GM23338 (cell line): Measurements from ENCODE around the gene SRSF1.

Experiments
- CREB1 ChIP-seq: fragments of 250-450 bp; sonication (Bioruptor Pico); IDR thresholded peaks from 2 replicates; pipeline ENCODE4 v1.5.0; 2020; ENCODE audit warnings: low read depth, mild to moderate bottlenecking, moderate library complexity
- CTCF ChIP-seq, 2 experiments: fragments of 200-600 bp in 1 of 2; sonication (generic) in 1 of 2; conservative IDR thresholded peaks; 2 replicates each; pipeline versions ENCODE4 v1.5.1 to v1.6.1; 2016 to 2017; ENCODE audit warnings: antibody characterized with exemption in 2 of 2, low read depth in 2 of 2, mild to moderate bottlenecking in 2 of 2, moderate library complexity in 1 of 2
- ETS1 ChIP-seq: IDR thresholded peaks from 2 replicates; pipeline ENCODE4 v1.6.1; 2016; ENCODE audit warnings: antibody characterized with exemption
- EZH2 ChIP-seq: fragments of 200-600 bp; sonication (generic); IDR thresholded peaks from one replicate; pipeline ENCODE4 v1.8.0; 2017; ENCODE audit warnings: antibody characterized with exemption, mild to moderate bottlenecking, low read depth; ENCODE audit not compliant: unreplicated experiment
- EZH2phosphoT487 ChIP-seq: fragments of 200-600 bp; sonication (generic); IDR thresholded peaks from one replicate; pipeline ENCODE4 v1.8.1; 2018; ENCODE audit warnings: antibody characterized with exemption; ENCODE audit not compliant: unreplicated experiment
- JUNB ChIP-seq: IDR thresholded peaks from one replicate; pipeline ENCODE4 v1.6.1; 2016; ENCODE audit warnings: antibody characterized with exemption; ENCODE audit not compliant: unreplicated experiment
- POLR2AphosphoS5 ChIP-seq: IDR thresholded peaks from 2 replicates; pipeline ENCODE4 v1.6.1; 2016; ENCODE audit warnings: antibody characterized with exemption, low read depth
- REST ChIP-seq: IDR thresholded peaks from one replicate; pipeline ENCODE4 v1.6.1; 2018; ENCODE audit warnings: antibody characterized with exemption; ENCODE audit not compliant: unreplicated experiment
- ZNF114 ChIP-seq: fragments of 250-450 bp; sonication (Bioruptor Pico); IDR thresholded peaks from 2 replicates; pipeline ENCODE4 v1.5.0; 2020; ENCODE audit warnings: mild to moderate bottlenecking, moderate library complexity
- ZNF331 ChIP-seq: fragments of 250-450 bp; sonication (Bioruptor Pico); IDR thresholded peaks from 2 replicates; pipeline ENCODE4 v1.5.0; 2020; ENCODE audit warnings: low read depth, mild to moderate bottlenecking, moderate library complexity

- no peak for TF ChIP-seq CTCF (conservative IDR thresholded peaks at IDR 0.05; ENCODE audit: low read depth in 2 of 2)
- no peak for TF ChIP-seq EZH2
- TF ChIP-seq ETS1, result no peak
- no peak for TF ChIP-seq POLR2AphosphoS5
- no peak for TF ChIP-seq REST
- no peak for TF ChIP-seq JUNB
- TF ChIP-seq EZH2phosphoT487, result no peak
- TF ChIP-seq ZNF114, result no peak
- TF ChIP-seq CREB1 (CRISPR knock-in tag), result no peak
- no peak for TF ChIP-seq ZNF331 (CRISPR knock-in tag)
Measured at GRCh38 chr17:57986841-57987580, 20.0 kb downstream of the SRSF1 start.
